ENCODE data around the gene CNTNAP4.
A peak's percentile ranks its signal among the peaks of the same experiment; 100 is the strongest.

Gene CNTNAP4

GRCh38 chr16:76409706-76410105 lies 132.5 kb downstream of the CNTNAP4 start:
- no peak for DNase-seq

GRCh38 chr16:76421571-76421970 lies 144.4 kb downstream of the CNTNAP4 start:
- DNase-seq, result no peak

- DNase-seq, result peak; percentile 10
Observed at GRCh38 chr16:76428858-76429257, 151.7 kb downstream of the CNTNAP4 start.

GRCh38 chr16:76441391-76441790 lies 164.2 kb downstream of the CNTNAP4 start:
- DNase-seq, result no peak

- DNase-seq, result no peak
Observed at GRCh38 chr16:76441876-76442275, 164.7 kb downstream of the CNTNAP4 start.

- DNase-seq, result no peak
Observed at GRCh38 chr16:76443973-76444372, 166.8 kb downstream of the CNTNAP4 start.

- no peak for DNase-seq
Observed at GRCh38 chr16:76444832-76445231, 167.6 kb downstream of the CNTNAP4 start.

- DNase-seq, result no peak
Observed at GRCh38 chr16:76445815-76446214, 168.6 kb downstream of the CNTNAP4 start.

- no peak for DNase-seq
Observed at GRCh38 chr16:76446251-76446650, 169.1 kb downstream of the CNTNAP4 start.

GRCh38 chr16:76450890-76451289 lies 173.7 kb downstream of the CNTNAP4 start:
- DNase-seq, result no peak

GRCh38 chr16:76455257-76455656 lies 178.1 kb downstream of the CNTNAP4 start:
- DNase-seq, result no peak

GRCh38 chr16:76456016-76456415 lies 178.8 kb downstream of the CNTNAP4 start:
- DNase-seq, result no peak

GRCh38 chr16:76459111-76459510 lies 181.9 kb downstream of the CNTNAP4 start:
- no peak for DNase-seq

- DNase-seq, result no peak
Observed at GRCh38 chr16:76461836-76462235, 184.6 kb downstream of the CNTNAP4 start.

GRCh38 chr16:76464955-76465620 lies 187.9 kb downstream of the CNTNAP4 start:
- no peak for DNase-seq

GRCh38 chr16:76466871-76467270 lies 189.7 kb downstream of the CNTNAP4 start:
- DNase-seq, result no peak

- no peak for DNase-seq
Observed at GRCh38 chr16:76474048-76474447, 196.8 kb downstream of the CNTNAP4 start.

GRCh38 chr16:76478105-76478504 lies 200.9 kb downstream of the CNTNAP4 start:
- DNase-seq, result no peak

- no peak for DNase-seq
Observed at GRCh38 chr16:76483307-76483909, 206.2 kb downstream of the CNTNAP4 start.

- DNase-seq, result no peak
Observed at GRCh38 chr16:76484020-76484419, 206.8 kb downstream of the CNTNAP4 start.

- DNase-seq, result no peak
Observed at GRCh38 chr16:76486740-76487139, 209.5 kb downstream of the CNTNAP4 start.

GRCh38 chr16:76487411-76488064 lies 210.3 kb downstream of the CNTNAP4 start:
- no peak for DNase-seq

GRCh38 chr16:76488065-76488417 lies 210.8 kb downstream of the CNTNAP4 start:
- DNase-seq, result no peak

- DNase-seq, result no peak
Observed at GRCh38 chr16:76490036-76490639, 212.9 kb downstream of the CNTNAP4 start.
